Loucy (cell line): ENCODE results near the gene B4GALNT1.
A peak's percentile ranks its signal among the peaks of the same experiment; 100 is the strongest.

Experiments used
- H2AFZ ChIP-seq: fragments of 200-600 bp; sonication (generic); 2 replicates; pipeline ENCODE4 v1.6.0; 2016; ENCODE audit warnings: antibody characterized with exemption, mild to moderate bottlenecking, low read length, moderate library complexity
- H3F3A ChIP-seq: fragments of 200-600 bp; 2 replicates; pipeline ENCODE4 v1.6.0; 2016; ENCODE audit warnings: antibody characterized with exemption, low read depth, mild to moderate bottlenecking
- H3K27me3 ChIP-seq: fragments of 200-600 bp; sonication (generic); 2 replicates; pipeline ENCODE4 v1.6.1; 2014; ENCODE audit warnings: low read length, mild to moderate bottlenecking; ENCODE audit not compliant: insufficient read depth, poor library complexity, severe bottlenecking
- H3K36me3 ChIP-seq: fragments of 200-600 bp; sonication (generic); 2 replicates; pipeline ENCODE4 v1.6.1; 2016; ENCODE audit warnings: low read length; ENCODE audit not compliant: insufficient read depth
- H3K4me1 ChIP-seq: fragments of 200-600 bp; sonication (generic); 2 replicates; pipeline ENCODE4 v1.5.1; 2014; ENCODE audit warnings: low read length, mild to moderate bottlenecking; ENCODE audit not compliant: insufficient read depth, poor library complexity, severe bottlenecking
- H3K4me2 ChIP-seq: fragments of 200-600 bp; sonication (generic); 2 replicates; pipeline ENCODE4 v1.6.0; 2014; ENCODE audit warnings: antibody characterized with exemption, low read length, low read depth, mild to moderate bottlenecking; ENCODE audit not compliant: poor library complexity, severe bottlenecking
- H3K4me3 ChIP-seq: fragments of 200-600 bp; sonication (generic); 2 replicates; pipeline ENCODE4 v1.5.1; 2014; ENCODE audit warnings: low read length, mild to moderate bottlenecking, mixed read lengths; ENCODE audit not compliant: poor library complexity, severe bottlenecking
- H3K79me2 ChIP-seq: fragments of 200-600 bp; sonication (generic); 2 replicates; pipeline ENCODE4 v1.6.1; 2014; ENCODE audit warnings: low read length; ENCODE audit not compliant: insufficient read depth
- H3K9ac ChIP-seq: fragments of 200-600 bp; sonication (generic); 2 replicates; pipeline ENCODE4 v1.6.0; 2014; ENCODE audit warnings: mild to moderate bottlenecking, low read depth, low read length, moderate library complexity; ENCODE audit not compliant: poor library complexity, severe bottlenecking
- H3K9me2 ChIP-seq: fragments of 200-600 bp; sonication (generic); replicated peaks from 2 replicates; pipeline ENCODE4 v1.6.1; 2016; ENCODE audit warnings: low read depth, low read length, mixed read lengths
- H3K9me3 ChIP-seq: fragments of 200-600 bp; sonication (generic); 2 replicates; pipeline ENCODE4 v1.6.1; 2014; ENCODE audit warnings: mild to moderate bottlenecking, antibody characterized with exemption, low read length, low read depth; ENCODE audit not compliant: insufficient read depth
- H4K20me1 ChIP-seq: fragments of 200-600 bp; sonication (generic); 2 replicates; pipeline ENCODE4 v1.6.0; 2014; ENCODE audit warnings: antibody characterized with exemption, low read length, mild to moderate bottlenecking; ENCODE audit not compliant: insufficient read depth, poor library complexity, severe bottlenecking
- CTCF ChIP-seq: fragments of 200-600 bp; sonication (generic); conservative IDR thresholded peaks from 2 replicates; pipeline ENCODE4 v1.5.1; 2014; ENCODE audit warnings: mild to moderate bottlenecking, antibody characterized with exemption, low read length
- EZH2phosphoT487 ChIP-seq: fragments of 200-600 bp; IDR thresholded peaks from 2 replicates; pipeline ENCODE4 v1.6.1; 2018; ENCODE audit warnings: antibody characterized with exemption, mild to moderate bottlenecking, moderate library complexity, borderline replicate concordance

Gene B4GALNT1

GRCh38 chr12:57614178-57614947, 18.6 kb downstream of the B4GALNT1 start:
- H3K9me3 ChIP-seq, result no peaks in the 10 kb centered on the region
- H3K4me3 ChIP-seq, result no peak overlapping the region
- no peaks in the 10 kb centered on the region for H3K9me2 ChIP-seq
- no peaks in the 10 kb centered on the region for H3K27me3 ChIP-seq
- no peaks in the 10 kb centered on the region for H3F3A ChIP-seq
- TF ChIP-seq EZH2phosphoT487, result no peak
- no peak for TF ChIP-seq CTCF
- no peak overlapping the region for H2AFZ ChIP-seq
- no peak overlapping the region for H3K9ac ChIP-seq
- H3K79me2 ChIP-seq, result no peaks in the 10 kb centered on the region
- H3K4me2 ChIP-seq, result no peak overlapping the region
- no peaks in the 10 kb centered on the region for H4K20me1 ChIP-seq
- no peaks in the 10 kb centered on the region for H3K36me3 ChIP-seq
- H3K4me1 ChIP-seq, result peaks cover 27% of the 10 kb centered on the region

- Histone ChIP-seq H3K4me2 (no peak overlapping the region), H3K4me3 (no peak overlapping the region), H3K9me2 (no peaks in the 10 kb centered on the region), H3K79me2 (no peaks in the 10 kb centered on the region), H3K9ac (no peak overlapping the region), H3F3A (no peaks in the 10 kb centered on the region), H3K9me3 (no peaks in the 10 kb centered on the region), H2AFZ (no peak overlapping the region), H4K20me1 (no peaks in the 10 kb centered on the region), H3K36me3 (no peaks in the 10 kb centered on the region), H3K27me3 (no peaks in the 10 kb centered on the region), H3K4me1 (peaks cover 27% of the 10 kb centered on the region)
- TF ChIP-seq CTCF (no peak), EZH2phosphoT487 (no peak)
Measured at GRCh38 chr12:57613427-57614109, 19.4 kb downstream of the B4GALNT1 start.

GRCh38 chr12:57612711-57613426, 20.1 kb downstream of the B4GALNT1 start:
- Histone ChIP-seq H3K79me2 (no peaks in the 10 kb centered on the region), H3K4me3 (peak overlapping the region; percentile 85), H3K27me3 (no peaks in the 10 kb centered on the region), H4K20me1 (no peaks in the 10 kb centered on the region), H3K36me3 (no peaks in the 10 kb centered on the region), H3K4me1 (peaks cover 27% of the 10 kb centered on the region), H3F3A (no peaks in the 10 kb centered on the region), H3K9me2 (no peaks in the 10 kb centered on the region), H3K9ac (peak overlapping the region; percentile 91), H2AFZ (no peak overlapping the region), H3K4me2 (peak overlapping the region; percentile 59), H3K9me3 (no peaks in the 10 kb centered on the region)
- TF ChIP-seq CTCF, result no peak
- TF ChIP-seq EZH2phosphoT487, result no peak
